GM21528 (cell line): ENCODE results near the gene SLC46A1.

Source experiments
- ATAC-seq: cut with Tn5 transposase; IDR thresholded peaks from one replicate; pipeline ENCODE4 v1.9.1; 2021; ENCODE audit warnings: mild to moderate bottlenecking, moderate library complexity; ENCODE audit not compliant: unreplicated experiment, low FRiP score

SLC46A1 gene

DNA sequence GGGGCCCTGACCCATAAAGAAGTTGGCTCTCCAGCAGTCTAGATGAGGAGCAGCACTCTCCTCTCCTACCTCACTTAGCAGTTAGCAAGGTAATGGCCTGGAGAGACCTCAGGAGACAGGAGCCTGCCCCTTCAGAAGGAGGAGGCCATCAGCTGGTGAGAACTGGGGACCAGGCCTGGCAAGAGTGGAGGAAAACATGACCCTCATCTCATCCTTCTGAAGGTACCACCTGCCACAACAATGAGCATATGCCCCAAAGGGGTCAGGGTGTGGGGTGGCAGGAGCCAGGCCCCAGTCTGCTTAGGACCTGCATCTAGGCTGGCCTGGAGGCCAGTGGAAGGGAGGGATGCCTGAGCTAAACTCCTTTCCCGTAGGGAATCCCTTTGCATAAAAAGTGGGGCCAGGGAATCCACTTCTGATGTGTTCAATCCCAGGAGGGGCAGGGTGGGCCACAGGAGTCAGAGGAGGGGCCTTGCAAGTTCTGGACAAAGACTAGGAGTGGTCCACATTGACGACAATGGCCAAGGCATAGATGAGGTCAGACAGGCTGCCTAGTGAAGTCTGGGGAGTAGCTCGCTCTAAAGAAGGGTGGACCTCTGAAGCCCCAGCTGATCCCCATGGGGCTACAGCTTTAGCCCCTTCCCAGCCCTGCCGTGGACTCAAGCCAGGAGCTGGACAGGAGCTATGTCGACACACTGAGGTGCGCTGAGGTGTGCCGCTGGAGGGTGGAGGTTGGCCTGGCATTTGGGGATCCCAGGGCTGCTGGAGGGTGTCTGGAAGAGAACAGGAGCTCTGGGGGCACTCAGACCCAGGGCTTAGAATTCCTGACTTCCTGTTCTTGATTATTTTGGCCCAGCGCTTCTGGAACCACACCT is 42.0 kb downstream of the SLC46A1 start:
- no peak for ATAC-seq

GRCh38 chr17:28363186-28363585 is 42.8 kb downstream of the SLC46A1 start:
- ATAC-seq: no peak

- ATAC-seq: no peak
Measured at GRCh38 chr17:28357901-28358197, 48.2 kb downstream of the SLC46A1 start.

DNA sequence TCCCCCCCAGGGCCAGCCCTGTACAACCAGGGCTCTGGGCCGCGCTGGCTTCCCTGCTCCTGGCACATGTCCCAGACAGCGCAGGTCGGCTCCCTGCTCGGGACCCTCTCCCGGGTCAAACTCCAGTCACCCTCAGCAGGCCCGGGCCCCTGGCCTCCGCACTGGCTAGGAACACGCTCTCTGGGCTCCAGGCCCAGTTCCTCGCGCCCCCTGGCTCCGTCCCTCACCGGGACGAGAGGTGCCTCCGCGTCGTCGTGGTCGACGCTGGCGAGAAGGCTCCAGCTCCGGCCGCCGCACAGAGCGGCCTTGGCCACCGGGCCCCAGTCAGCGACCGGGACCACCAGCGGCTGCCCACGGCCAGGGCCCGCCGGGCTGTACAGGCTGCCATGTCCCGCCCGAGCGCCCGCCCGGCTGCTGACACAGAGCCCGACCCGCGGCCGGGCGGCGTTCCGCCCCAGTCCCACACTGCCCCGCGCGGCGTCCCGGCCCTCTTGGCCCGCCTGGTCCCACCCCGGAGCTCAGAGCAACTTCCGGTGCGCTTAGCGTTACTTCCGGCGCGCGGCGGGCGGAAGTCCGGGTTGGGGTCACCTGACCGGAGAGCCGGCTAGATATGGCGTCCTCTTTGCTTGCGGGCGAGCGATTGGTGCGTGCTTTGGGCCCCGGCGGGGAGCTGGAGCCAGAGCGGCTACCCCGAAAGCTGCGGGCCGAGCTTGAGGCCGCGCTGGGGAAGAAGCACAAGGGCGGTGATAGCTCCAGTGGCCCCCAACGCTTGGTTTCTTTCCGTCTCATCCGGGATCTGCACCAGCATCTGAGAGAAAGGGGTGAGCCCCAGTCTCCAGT is 48.7 kb downstream of the SLC46A1 start, which contains the start of gene POLDIP2:
POLDIP2 (minus strand) TSS at position 467 of the 840 bp plus-strand sequence; CDS start at position 388, 79 bp downstream.
- peak; percentile 90 for ATAC-seq

DNA sequence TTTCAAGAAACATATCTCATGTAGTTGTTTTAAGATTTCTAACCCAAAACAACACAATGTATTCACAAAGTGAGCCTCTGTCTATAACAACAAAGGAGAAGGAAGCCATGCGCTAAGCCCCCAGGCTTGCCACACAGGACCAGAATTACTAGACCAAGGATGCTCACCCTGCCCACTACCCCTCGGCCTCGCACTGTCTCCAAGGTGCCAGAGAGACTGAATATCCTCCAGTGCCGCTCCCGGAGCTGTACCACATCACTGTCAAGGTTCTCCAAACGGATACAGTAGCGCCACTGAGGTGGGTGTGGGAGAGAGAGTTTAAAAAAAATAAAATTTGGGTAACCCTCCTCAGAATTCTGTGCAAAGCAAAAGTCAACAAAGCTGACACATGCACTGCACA is 55.7 kb downstream of the SLC46A1 start:
- no peak for ATAC-seq

DNA sequence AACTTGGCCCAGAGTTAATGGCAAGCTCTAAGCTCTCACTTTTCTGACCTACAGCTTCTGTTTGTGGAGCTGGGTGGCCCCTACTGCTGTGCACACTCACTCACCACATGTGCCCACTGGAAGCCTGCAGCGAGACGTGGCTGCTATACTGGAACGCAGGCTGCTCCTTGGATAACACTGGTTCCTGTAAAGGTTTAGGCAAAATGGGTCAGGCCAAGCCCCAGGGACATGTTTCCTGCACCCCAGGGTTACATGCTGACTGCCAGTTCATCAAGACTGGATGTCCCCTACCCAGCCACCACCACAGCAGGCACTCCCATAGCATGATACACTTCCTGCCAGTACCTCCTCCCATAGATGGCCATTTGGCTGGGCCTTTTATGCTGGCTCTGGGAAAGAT is 57.0 kb downstream of the SLC46A1 start:
- no peak for ATAC-seq

- no peak for ATAC-seq
Measured at GRCh38 chr17:28347261-28347891, 58.6 kb downstream of the SLC46A1 start.

DNA sequence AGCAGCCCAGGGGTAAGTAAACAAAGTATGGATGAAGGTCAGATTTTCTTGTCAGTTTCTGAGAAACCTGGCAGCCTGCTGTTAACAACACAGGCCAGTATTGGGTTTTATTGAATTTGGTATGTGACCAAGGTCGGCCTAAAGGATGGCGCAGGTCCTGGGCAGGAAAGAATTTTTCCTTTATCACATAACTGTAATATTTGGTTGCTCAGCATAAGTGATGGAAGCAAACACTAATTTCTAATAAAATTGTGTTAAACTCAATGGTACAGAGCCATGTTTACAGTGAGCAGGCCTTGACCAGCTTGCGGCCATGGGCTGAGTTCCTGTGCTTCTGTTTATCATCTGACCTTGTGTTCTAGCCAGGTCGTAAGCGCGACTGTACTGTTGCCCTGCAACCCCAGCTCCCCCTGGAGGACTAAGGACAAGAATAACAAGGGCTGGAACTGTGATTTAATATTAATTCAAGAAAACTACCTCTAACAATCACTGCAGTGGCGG is 59.2 kb downstream of the SLC46A1 start:
- ATAC-seq: no peak

- no peak for ATAC-seq
Measured at GRCh38 chr17:28346199-28346580, 59.8 kb downstream of the SLC46A1 start.

- ATAC-seq: no peak
Measured at GRCh38 chr17:28345419-28346198, 60.4 kb downstream of the SLC46A1 start.
